GM12872 (cell line): Measurements from ENCODE around the gene PPP1R14D.
A peak's percentile ranks its signal among the peaks of the same experiment; 100 is the strongest.

Experiments used
- TF ChIP-seq, protein P1 (sequence below): IDR thresholded peaks from 3 replicates; pipeline ENCODE4 v1.5.1; 2011; ENCODE audit warnings: low read depth, mild to moderate bottlenecking, low read length, moderate library complexity; ENCODE audit not compliant: insufficient read depth

Gene PPP1R14D

DNA sequence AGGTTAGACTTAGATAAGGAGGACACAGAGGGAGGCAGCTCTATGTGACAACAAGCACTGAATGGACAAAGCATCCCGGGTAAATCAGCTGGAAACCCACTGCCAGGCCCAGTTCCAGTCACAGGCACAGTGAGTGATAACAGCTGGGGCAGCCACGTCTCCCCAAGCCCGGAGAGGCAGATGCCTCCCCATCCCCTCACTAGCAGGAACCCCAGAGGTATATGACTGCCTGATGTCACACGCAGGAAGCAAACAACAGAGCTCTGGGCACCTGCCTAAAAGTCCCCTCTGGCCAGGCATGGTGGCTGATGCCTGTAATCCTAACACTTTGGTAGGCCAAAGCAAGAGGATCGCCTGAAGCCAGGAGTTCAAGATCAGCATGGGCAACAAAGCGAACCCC, 40.5 kb downstream of the PPP1R14D start:
- TF ChIP-seq, protein P1, sequence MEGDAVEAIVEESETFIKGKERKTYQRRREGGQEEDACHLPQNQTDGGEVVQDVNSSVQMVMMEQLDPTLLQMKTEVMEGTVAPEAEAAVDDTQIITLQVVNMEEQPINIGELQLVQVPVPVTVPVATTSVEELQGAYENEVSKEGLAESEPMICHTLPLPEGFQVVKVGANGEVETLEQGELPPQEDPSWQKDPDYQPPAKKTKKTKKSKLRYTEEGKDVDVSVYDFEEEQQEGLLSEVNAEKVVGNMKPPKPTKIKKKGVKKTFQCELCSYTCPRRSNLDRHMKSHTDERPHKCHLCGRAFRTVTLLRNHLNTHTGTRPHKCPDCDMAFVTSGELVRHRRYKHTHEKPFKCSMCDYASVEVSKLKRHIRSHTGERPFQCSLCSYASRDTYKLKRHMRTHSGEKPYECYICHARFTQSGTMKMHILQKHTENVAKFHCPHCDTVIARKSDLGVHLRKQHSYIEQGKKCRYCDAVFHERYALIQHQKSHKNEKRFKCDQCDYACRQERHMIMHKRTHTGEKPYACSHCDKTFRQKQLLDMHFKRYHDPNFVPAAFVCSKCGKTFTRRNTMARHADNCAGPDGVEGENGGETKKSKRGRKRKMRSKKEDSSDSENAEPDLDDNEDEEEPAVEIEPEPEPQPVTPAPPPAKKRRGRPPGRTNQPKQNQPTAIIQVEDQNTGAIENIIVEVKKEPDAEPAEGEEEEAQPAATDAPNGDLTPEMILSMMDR: no peak

DNA sequence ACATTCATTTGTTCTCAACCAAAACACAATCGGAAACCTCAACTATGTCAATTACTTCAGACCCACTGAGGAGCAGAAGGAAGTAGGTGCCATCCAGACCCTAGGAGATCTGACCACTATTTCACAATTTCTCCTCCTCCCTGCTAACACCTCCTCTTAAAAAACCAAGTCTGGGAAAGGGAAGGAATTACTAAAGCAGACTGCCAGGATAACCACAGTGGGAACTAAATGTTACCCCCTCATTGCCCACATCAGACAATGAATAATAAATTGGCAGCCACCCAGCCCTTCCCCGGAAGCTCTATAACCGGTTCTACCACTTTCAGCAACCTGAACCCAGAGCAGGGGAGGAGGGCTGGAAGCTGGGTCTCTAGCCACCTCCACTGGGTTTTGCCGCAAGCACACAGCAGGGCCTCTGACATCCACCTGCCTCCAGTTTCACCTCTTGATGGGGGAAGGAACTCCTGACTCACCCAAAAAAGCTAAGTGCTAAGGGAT, 41.1 kb downstream of the PPP1R14D start:
- TF ChIP-seq, protein P1: no peak

DNA sequence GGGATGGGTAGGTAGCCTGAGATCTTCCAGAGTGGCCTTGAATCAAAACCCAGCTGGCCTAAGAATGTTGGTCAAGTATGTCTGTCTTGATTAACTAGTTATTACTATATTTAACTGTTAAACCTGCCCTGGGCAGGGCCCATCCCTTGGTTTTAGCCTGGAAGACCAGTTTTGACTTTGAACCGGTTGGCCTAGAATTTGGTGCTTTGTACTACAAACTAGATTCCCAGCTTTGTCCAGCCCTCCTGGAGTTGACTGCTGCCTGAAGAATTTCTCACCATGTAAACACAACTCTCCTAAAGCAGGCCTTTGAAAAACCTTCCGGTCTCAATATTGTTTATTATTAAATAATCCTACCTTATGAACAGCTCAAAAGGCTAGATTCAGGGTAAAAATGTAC, 42.7 kb downstream of the PPP1R14D start:
- TF ChIP-seq, protein P1: no peak

DNA sequence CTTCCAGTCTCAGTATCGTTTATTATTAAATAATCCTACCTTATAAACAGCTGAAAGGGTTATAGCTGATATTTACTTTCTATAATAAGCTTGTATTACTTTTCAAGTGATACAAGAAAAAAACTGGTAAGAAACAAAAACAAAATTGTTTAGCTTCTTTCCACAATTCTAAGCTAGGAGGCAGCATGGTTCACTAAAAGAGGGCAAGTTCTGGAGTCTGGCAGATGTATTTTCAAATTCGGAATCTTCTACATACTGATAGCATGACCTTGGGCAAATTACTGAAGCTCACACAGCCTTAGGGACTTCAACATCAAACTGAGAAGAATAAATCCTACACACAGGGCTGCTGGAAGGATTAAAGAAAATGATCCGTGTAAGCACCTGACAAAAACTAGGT, 43.3 kb downstream of the PPP1R14D start:
- TF ChIP-seq, protein P1: no peak

DNA sequence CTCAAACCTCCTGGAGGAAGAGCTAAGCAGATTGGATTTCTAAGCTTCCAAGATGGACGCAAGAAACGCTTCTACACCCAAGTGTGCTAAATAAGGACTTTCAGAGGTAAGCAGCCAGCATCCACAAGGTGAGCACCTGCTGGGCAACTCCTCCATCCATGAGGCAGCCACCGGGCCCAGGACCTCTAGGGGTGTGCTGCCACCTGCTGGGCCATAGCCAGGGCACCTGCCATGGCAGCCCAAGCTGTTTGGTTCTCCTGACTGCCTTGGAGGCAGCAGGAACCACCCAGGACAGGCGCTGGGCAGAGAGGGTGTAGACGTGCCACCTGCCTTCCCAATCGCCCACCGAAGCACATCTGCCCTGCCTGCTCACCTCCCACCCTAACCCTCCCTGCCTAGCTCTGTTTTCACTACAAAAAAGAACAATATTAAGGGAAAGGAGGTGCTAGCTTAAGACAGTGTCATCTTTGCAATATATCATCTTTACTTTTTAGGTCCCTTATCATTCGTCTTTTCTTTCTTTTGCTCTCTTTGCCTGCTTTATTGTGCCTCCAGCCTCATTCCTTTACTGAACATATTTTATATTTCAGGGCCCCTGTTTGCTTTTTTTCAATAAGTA, 45.8 kb downstream of the PPP1R14D start:
- TF ChIP-seq, protein P1: peak; percentile 96

DNA sequence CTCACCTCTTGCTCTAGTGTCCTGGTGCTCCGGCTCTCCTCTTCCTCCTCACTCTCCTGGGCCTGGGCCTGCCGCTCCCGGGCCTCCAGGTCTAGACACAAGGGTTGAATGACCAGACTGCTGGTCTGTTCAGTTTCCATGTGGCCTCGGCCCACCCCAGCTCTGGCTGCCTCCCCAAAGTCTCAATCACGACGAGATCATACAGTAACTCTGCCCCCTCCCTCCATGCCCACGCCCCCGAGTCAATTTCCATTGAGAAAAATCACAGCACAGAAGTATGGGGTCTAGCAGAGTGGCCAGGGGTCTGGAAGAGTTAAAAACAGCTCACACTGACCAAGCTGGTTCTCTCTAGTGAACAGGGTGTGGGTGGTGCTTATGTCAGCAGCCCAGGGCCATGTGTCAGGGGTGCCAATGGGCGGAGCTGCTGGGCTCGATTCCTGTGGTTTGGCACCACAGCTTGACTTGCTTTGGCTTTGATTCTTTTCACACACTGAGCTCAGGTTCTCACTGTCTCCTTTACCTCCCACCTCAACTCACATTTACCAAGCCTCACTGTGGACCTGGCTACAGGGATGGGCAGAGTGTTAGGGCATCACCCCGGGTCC, 51.9 kb downstream of the PPP1R14D start:
- TF ChIP-seq, protein P1: no peak

DNA sequence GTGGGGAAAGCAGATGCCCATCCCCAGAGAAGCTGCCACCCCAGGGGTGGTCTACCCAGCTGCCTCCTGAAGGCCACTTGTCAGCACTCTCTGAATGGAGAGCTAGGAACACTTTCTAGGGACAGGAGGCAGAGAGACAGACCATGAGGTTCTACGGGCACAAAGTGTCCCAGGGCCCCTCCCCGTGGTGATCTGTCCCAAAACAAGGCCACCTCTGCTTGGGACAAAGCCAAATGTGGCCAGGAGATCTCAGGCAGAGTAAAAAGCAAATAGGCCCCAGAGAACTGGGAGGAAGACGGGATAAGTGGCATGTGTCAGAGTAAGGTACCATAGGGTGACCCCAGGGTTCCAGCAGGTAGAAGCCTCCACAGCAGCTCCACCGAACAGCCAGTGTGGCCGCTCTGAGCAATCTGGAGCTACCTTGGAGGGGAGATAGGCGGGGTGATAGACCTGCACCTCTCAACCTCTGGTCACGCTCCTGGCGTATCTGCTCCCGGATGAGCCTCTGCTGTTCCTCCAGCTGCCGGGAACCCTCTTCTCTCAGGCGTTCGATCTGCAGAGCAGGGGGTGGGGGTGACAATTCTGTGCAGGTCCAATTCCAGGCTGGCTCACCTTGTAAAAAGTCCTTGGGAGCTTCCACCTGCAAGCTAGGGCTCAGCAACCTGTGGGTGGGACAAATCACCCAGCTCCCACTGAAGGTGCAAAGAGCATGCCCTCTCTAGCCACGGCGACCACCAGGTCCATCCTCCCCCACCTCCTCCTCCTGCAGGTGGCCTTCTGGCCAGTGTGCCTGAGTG, 52.6 kb downstream of the PPP1R14D start:
- TF ChIP-seq, protein P1: no peak
